ENCODE results near the gene IL18RAP.

GRCh38 chr2:102446936-102447335, 24.0 kb downstream of the IL18RAP start:
- no peak for TF ChIP-seq CTCF (IDR thresholded peaks at IDR 0.05; ENCODE audit: insufficient read depth, low read length, poor library complexity, severe bottlenecking)
- TF ChIP-seq EZH2phosphoT487 (conservative IDR thresholded peaks at IDR 0.05; ENCODE audit: low read length): no peak

All from SU-DHL-6 (cell line).